ENCODE results near the gene RNFT2. TPM values are rescaled to one million over a fixed set of nuclear protein-coding genes. Genes with fewer than 3 reads are reported as not detected.

The RNFT2 gene
- total RNA-seq, 4 donors from 2014 or later: 0.38 to 3.9 (median 3.1) TPM

DNA sequence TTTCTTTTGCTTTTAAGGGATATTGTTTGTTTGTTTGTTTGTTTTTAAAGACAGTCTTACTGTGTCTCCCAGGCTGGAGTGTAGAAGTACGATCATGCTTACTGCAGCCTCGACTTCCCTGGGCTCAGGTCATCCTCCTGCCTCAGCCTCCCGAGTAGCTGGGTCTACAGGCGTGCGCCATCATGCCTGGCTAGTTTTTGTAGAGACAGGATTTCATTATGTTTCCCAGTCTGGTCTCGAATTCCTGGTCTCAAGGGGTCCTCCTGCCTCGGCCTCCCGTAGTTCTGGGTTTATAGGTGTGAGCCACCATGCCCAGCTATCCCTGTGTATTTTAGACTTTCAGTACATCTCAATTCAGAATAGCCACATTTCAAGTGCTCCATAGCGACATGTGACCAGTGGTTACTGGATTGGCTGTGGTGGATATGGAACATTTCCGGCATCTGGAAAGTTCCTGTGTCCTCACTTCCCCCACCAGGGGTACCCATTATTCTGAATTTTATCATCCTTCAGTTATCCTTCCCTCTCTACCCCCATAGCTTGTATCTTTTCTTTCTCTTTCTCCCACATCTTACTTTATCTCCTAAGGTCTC lies 82.0 kb downstream of the RNFT2 start:
- Histone ChIP-seq H3K4me1 (peaks cover 0 to 8% (median 0%) of the 10 kb centered on the region in 4 donors), H3K27me3 (no peaks in the 10 kb centered on the region), H3K27ac (peak overlapping the region in 1 of 4 donors; percentile 91), H3K9me3 (peaks cover 0 to 4% (median 0%) of the 10 kb centered on the region in 4 donors), H3K36me3 (no peaks in the 10 kb centered on the region), H3K4me3 (no peak overlapping the region)
- TF ChIP-seq, protein P1, sequence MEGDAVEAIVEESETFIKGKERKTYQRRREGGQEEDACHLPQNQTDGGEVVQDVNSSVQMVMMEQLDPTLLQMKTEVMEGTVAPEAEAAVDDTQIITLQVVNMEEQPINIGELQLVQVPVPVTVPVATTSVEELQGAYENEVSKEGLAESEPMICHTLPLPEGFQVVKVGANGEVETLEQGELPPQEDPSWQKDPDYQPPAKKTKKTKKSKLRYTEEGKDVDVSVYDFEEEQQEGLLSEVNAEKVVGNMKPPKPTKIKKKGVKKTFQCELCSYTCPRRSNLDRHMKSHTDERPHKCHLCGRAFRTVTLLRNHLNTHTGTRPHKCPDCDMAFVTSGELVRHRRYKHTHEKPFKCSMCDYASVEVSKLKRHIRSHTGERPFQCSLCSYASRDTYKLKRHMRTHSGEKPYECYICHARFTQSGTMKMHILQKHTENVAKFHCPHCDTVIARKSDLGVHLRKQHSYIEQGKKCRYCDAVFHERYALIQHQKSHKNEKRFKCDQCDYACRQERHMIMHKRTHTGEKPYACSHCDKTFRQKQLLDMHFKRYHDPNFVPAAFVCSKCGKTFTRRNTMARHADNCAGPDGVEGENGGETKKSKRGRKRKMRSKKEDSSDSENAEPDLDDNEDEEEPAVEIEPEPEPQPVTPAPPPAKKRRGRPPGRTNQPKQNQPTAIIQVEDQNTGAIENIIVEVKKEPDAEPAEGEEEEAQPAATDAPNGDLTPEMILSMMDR (IDR thresholded peaks at IDR 0.05): no peak
- TF ChIP-seq POLR2A (IDR thresholded peaks at IDR 0.05): no peak
- DNase-seq: no peak

DNA sequence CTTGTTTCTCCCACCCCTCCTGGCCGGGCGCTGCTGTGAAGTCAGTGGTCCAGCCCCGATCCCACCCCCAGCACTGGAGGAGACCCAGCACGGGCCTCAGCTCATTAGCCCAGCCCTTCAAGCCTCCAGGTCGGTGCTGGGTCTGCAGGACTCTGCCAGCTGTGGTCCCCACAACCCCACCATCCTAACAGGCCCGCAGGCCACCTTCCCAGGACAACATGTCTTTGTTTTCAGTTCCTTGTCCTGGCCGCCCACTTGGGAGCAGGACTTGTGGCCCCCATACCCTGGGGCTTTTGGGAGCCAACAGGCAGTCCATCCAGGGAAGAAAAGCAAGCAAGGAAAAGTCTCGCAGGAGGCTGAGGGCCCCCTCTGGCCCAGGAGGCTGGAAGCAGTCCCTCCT lies 83.2 kb downstream of the RNFT2 start:
- Histone ChIP-seq H3K27me3 (no peaks in the 10 kb centered on the region), H3K4me3 (no peak overlapping the region), H3K4me1 (peaks cover 0 to 8% (median 0%) of the 10 kb centered on the region in 4 donors), H3K9me3 (peaks cover 0 to 6% (median 0%) of the 10 kb centered on the region in 4 donors), H3K27ac (no peak overlapping the region), H3K36me3 (no peaks in the 10 kb centered on the region)
- DNase-seq: no peak
- TF ChIP-seq, protein P1 (IDR thresholded peaks at IDR 0.05): no peak
- TF ChIP-seq POLR2A (IDR thresholded peaks at IDR 0.05): no peak

DNA sequence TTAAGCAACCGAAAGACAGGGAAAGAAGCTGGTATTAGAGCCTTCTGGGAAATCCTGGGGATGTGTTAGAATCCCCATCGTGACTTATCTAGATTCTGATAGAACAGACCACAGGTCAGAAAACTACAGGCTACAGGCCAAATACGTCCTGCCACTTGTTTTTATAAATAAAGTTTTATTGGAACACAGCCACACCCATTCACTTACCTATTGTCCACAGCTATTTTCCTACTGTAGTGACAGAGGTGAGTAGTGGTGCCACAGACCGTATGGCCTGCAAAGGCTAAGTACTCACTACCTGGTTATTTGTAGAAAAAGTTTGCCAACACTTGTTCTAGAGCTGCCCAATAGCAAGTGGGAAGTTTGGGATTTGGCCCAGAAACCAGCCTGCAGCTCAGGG lies 89.3 kb downstream of the RNFT2 start:
- Histone ChIP-seq H3K36me3 (no peaks in the 10 kb centered on the region), H3K4me1 (no peaks in the 10 kb centered on the region), H3K27me3 (no peaks in the 10 kb centered on the region), H3K27ac (no peak overlapping the region), H3K4me3 (no peak overlapping the region), H3K9me3 (peaks cover 0 to 6% (median 0%) of the 10 kb centered on the region in 4 donors)
- no peak for DNase-seq
- TF ChIP-seq, protein P1 (IDR thresholded peaks at IDR 0.05): no peak
- TF ChIP-seq POLR2A (IDR thresholded peaks at IDR 0.05): no peak

DNA sequence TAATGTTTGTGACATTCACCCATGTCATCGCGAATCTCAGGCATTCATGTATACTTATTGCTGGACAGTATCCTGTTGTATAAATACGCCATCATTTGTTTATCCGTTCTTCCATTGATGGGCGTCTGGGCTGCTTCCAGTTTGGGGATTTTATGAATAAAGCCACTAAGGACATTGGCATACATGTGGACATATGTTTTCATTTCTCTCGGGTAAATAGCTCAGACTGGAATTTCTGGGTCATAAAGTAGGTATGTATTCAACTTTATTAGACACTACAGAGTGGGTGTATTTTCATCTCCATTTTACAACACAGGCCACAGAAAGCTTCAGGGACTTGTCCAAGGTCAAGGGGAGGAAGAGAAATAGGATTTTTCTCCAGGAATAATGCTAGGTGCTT lies 94.2 kb downstream of the RNFT2 start:
- DNase-seq: no peak
- Histone ChIP-seq H3K4me1 (no peaks in the 10 kb centered on the region), H3K27me3 (no peaks in the 10 kb centered on the region)

DNA sequence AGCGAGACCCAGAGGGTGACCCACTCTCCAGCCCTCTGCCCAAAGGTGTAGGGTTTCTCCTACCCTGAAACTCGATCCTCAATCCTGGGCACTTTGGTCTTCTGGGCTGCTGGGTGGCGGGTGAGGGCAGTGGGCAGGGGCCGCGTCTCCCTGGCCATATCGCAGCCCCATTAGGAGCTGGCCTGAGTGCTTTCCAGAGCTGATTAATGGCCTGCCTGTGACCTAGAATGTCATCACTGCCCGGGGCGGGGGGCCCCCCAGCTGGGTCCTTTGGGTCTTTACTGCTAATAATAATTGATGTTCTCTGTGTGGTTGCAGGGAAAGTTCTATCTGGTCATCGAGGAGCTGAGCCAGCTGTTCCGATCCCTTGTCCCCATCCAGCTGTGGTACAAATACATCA lies 95.4 kb downstream of the RNFT2 start:
- Histone ChIP-seq H3K4me1 (no peaks in the 10 kb centered on the region), H3K27ac (no peak overlapping the region), H3K9me3 (no peaks in the 10 kb centered on the region), H3K4me3 (no peak overlapping the region), H3K27me3 (no peaks in the 10 kb centered on the region), H3K36me3 (no peaks in the 10 kb centered on the region)
- DNase-seq: no peak
- TF ChIP-seq, protein P1 (IDR thresholded peaks at IDR 0.05): no peak
- TF ChIP-seq POLR2A (IDR thresholded peaks at IDR 0.05): no peak

More for the DNA sequence above, 94.2 kb downstream of the RNFT2 start:
- Histone ChIP-seq H3K27ac (no peak overlapping the region), H3K36me3 (no peaks in the 10 kb centered on the region), H3K9me3 (no peaks in the 10 kb centered on the region), H3K4me3 (no peak overlapping the region)
- no peak for TF ChIP-seq POLR2A (IDR thresholded peaks at IDR 0.05)
- TF ChIP-seq, protein P1 (IDR thresholded peaks at IDR 0.05): no peak

Measured in Peyer's patch (tissue), 4 donors.